ENCODE measurements around the gene CDKAL1. TPM values are rescaled to one million over a fixed set of nuclear protein-coding genes. Genes with fewer than 3 reads are reported as not detected.

CDKAL1 gene
- total RNA-seq, 1 donor: 20.0 TPM

- H3K4me3 ChIP-seq (ENCODE audit: low read depth, low read length): no peak overlapping the region
- TF ChIP-seq, protein P1, sequence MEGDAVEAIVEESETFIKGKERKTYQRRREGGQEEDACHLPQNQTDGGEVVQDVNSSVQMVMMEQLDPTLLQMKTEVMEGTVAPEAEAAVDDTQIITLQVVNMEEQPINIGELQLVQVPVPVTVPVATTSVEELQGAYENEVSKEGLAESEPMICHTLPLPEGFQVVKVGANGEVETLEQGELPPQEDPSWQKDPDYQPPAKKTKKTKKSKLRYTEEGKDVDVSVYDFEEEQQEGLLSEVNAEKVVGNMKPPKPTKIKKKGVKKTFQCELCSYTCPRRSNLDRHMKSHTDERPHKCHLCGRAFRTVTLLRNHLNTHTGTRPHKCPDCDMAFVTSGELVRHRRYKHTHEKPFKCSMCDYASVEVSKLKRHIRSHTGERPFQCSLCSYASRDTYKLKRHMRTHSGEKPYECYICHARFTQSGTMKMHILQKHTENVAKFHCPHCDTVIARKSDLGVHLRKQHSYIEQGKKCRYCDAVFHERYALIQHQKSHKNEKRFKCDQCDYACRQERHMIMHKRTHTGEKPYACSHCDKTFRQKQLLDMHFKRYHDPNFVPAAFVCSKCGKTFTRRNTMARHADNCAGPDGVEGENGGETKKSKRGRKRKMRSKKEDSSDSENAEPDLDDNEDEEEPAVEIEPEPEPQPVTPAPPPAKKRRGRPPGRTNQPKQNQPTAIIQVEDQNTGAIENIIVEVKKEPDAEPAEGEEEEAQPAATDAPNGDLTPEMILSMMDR (IDR thresholded peaks at IDR 0.05; ENCODE audit: insufficient read depth, low read length): no peak
- DNase-seq (ENCODE audit: low read depth): no peak
Measured at GRCh38 chr6:20538131-20538662, 3.9 kb downstream of the CDKAL1 start.

DNA sequence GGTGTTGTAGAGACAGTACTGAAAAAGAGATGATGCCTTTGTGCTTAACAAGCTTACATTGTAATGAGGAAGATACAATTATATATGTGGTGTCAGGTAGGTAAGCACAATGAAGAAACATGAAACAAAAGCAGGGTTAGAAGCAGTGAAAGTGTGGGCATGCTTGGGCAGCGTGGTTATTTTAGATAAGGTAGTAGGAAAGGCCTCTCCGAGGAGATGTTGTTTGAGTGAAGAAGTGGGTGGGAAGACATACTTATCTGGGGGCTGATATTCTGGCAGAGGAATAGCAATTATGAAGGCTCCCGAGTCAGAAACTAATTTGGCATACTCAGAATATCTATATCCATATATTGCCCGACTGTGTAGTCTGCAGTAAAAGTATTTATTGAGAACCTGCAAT is 4.7 kb downstream of the CDKAL1 start:
- TF ChIP-seq, protein P1 (IDR thresholded peaks at IDR 0.05; ENCODE audit: insufficient read depth, low read length): no peak
- no peak for DNase-seq (ENCODE audit: low read depth)
- no peak overlapping the region for H3K4me3 ChIP-seq (ENCODE audit: low read depth, low read length)

DNA sequence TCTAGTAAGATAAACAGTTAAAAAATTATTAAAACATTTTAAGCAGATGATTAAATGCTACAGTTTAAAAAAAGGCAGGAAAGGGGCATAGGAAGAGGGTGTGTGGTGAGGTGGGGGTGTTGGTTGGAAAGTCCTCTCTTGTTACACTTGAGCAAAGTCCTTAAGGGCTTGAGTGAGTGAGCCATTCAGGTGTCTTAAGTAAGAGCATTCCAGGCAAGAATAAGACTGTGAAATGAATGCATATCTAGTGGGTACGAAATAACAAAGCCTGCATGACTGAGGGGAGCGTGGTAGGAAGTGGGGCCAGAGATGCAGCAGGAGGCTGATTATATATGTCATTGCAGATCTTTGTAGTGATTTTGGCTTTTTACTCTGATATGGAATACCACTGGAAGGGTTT is 5.1 kb downstream of the CDKAL1 start:
- H3K4me3 ChIP-seq (ENCODE audit: low read depth, low read length): no peak overlapping the region
- DNase-seq (ENCODE audit: low read depth): no peak
- TF ChIP-seq, protein P1 (IDR thresholded peaks at IDR 0.05; ENCODE audit: insufficient read depth, low read length): no peak

DNA sequence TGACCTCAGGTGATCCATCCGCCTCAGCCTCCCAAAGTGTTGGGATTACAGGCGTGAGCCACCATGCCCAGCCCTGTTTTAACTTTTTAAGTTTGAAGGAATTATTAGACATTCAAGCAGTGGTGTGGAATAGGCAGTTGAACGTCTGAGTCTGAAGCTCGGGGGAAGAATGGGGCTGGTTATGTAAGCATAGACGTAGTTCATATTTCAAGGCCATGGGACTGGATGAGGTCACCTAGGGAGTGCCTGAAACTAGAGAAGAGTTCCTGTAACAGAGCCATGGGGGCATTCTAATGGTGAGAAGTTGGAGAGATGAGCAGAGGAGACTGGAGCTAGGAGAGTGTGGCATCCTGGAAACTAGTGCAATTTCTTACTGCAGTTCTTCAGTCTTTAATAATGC is 6.4 kb downstream of the CDKAL1 start:
- peak; percentile 51 for DNase-seq (ENCODE audit: low read depth)
- TF ChIP-seq, protein P1 (IDR thresholded peaks at IDR 0.05; ENCODE audit: insufficient read depth, low read length): no peak
- H3K4me3 ChIP-seq (ENCODE audit: low read depth, low read length): no peak overlapping the region

- H3K4me3 ChIP-seq (ENCODE audit: low read depth, low read length): no peak overlapping the region
- TF ChIP-seq, protein P1 (IDR thresholded peaks at IDR 0.05; ENCODE audit: insufficient read depth, low read length): no peak
- no peak for DNase-seq (ENCODE audit: low read depth)
Measured at GRCh38 chr6:20541382-20541781, 7.1 kb downstream of the CDKAL1 start.

GRCh38 chr6:20542927-20543602 is 8.8 kb downstream of the CDKAL1 start:
- TF ChIP-seq, protein P1 (IDR thresholded peaks at IDR 0.05; ENCODE audit: insufficient read depth, low read length): no peak
- H3K4me3 ChIP-seq (ENCODE audit: low read depth, low read length): no peak overlapping the region
- peak; percentile 87 for DNase-seq (ENCODE audit: low read depth)
